Measurements from ENCODE around the gene SMPD3. TPM values are rescaled to one million over a fixed set of nuclear protein-coding genes. Genes with fewer than 3 reads are reported as not detected.

SMPD3 gene
- polyA plus RNA-seq, 2 of the 4 experiments (the other 2 are of a cell fraction) = 0.04 to 0.13 TPM

DNA sequence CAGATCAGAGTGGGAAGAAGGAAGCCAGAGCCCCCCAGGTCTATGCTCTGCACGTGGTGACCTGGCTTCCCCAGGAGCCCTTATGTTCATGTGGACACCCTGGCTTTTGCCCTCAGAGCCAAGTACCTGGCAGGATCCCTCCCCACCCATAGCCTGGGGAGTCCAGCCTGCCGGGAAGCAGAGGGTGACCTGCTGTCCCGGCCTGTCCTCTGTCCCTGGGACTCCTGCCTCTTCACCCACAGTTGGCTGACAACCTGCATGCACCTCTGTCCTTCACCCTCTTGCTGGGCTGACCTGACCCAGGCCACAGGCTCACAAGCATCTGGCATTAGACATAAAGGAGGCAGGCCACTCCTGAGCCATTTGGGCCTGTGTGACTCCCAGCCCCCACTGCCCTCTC, 60.2 kb downstream of the SMPD3 start:
- H3K4me2 ChIP-seq = no peak overlapping the region
- DNase-seq (ENCODE audit: low read depth in 1 of 2, low spot score in 1 of 2) = no peak
- no peak for FAIRE-seq

DNA sequence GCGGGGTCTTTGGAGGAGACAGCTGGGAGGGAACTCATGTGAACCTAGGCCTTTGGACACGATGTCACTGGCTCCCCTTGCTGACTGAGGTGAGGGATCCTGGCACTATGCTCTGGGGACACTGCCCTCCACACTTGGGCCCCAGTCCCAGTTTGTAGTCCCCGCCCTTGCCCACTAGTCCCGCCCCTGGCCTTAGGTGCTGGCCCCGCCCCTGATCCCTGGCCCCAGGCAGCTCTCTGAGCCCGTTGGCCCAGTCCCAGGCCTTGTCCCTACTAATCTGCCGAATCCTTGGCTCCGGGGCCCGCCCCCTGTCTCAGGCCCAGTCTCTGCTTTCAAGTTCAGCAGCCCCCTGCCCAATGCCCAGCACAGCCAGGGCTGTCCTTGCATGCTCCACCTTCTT, 61.0 kb downstream of the SMPD3 start:
- Histone ChIP-seq H3K4me2 (no peak overlapping the region), H3K9me3 (no peaks in the 10 kb centered on the region), H3K4me3 (no peak overlapping the region), H3K4me1 (no peaks in the 10 kb centered on the region), H3K27ac (no peak overlapping the region)
- TF ChIP-seq KDM1A (IDR thresholded peaks at IDR 0.05; ENCODE audit: low read depth) = no peak
- TF ChIP-seq ESRRA (IDR thresholded peaks at IDR 0.05; ENCODE audit: borderline replicate concordance, low read length) = no peak
- TF ChIP-seq RCOR1 (IDR thresholded peaks at IDR 0.05; ENCODE audit: low read depth, low read length) = no peak
- TF ChIP-seq, protein P1, sequence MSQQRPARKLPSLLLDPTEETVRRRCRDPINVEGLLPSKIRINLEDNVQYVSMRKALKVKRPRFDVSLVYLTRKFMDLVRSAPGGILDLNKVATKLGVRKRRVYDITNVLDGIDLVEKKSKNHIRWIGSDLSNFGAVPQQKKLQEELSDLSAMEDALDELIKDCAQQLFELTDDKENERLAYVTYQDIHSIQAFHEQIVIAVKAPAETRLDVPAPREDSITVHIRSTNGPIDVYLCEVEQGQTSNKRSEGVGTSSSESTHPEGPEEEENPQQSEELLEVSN (IDR thresholded peaks at IDR 0.05; ENCODE audit: borderline replicate concordance, low read depth) = no peak
- TF ChIP-seq, protein P2, sequence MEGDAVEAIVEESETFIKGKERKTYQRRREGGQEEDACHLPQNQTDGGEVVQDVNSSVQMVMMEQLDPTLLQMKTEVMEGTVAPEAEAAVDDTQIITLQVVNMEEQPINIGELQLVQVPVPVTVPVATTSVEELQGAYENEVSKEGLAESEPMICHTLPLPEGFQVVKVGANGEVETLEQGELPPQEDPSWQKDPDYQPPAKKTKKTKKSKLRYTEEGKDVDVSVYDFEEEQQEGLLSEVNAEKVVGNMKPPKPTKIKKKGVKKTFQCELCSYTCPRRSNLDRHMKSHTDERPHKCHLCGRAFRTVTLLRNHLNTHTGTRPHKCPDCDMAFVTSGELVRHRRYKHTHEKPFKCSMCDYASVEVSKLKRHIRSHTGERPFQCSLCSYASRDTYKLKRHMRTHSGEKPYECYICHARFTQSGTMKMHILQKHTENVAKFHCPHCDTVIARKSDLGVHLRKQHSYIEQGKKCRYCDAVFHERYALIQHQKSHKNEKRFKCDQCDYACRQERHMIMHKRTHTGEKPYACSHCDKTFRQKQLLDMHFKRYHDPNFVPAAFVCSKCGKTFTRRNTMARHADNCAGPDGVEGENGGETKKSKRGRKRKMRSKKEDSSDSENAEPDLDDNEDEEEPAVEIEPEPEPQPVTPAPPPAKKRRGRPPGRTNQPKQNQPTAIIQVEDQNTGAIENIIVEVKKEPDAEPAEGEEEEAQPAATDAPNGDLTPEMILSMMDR (IDR thresholded peaks at IDR 0.05) = no peak
- TF ChIP-seq, protein P3, sequence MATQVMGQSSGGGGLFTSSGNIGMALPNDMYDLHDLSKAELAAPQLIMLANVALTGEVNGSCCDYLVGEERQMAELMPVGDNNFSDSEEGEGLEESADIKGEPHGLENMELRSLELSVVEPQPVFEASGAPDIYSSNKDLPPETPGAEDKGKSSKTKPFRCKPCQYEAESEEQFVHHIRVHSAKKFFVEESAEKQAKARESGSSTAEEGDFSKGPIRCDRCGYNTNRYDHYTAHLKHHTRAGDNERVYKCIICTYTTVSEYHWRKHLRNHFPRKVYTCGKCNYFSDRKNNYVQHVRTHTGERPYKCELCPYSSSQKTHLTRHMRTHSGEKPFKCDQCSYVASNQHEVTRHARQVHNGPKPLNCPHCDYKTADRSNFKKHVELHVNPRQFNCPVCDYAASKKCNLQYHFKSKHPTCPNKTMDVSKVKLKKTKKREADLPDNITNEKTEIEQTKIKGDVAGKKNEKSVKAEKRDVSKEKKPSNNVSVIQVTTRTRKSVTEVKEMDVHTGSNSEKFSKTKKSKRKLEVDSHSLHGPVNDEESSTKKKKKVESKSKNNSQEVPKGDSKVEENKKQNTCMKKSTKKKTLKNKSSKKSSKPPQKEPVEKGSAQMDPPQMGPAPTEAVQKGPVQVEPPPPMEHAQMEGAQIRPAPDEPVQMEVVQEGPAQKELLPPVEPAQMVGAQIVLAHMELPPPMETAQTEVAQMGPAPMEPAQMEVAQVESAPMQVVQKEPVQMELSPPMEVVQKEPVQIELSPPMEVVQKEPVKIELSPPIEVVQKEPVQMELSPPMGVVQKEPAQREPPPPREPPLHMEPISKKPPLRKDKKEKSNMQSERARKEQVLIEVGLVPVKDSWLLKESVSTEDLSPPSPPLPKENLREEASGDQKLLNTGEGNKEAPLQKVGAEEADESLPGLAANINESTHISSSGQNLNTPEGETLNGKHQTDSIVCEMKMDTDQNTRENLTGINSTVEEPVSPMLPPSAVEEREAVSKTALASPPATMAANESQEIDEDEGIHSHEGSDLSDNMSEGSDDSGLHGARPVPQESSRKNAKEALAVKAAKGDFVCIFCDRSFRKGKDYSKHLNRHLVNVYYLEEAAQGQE (IDR thresholded peaks at IDR 0.05) = no peak
- TF ChIP-seq RAD21 (conservative IDR thresholded peaks at IDR 0.05 in 1 of 2, IDR thresholded peaks at IDR 0.05 in 1 of 2) = no peak
- no peak for TF ChIP-seq NR3C1 (IDR thresholded peaks at IDR 0.05)
- TF ChIP-seq, protein P4, sequence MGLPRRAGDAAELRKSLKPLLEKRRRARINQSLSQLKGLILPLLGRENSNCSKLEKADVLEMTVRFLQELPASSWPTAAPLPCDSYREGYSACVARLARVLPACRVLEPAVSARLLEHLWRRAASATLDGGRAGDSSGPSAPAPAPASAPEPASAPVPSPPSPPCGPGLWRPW (IDR thresholded peaks at IDR 0.05) = no peak
- no peak for TF ChIP-seq FOXS1 (CRISPR knock-in tag; IDR thresholded peaks at IDR 0.05)
- no peak for TF ChIP-seq EHF (CRISPR knock-in tag; IDR thresholded peaks at IDR 0.05)
- TF ChIP-seq RARB (CRISPR knock-in tag; IDR thresholded peaks at IDR 0.05) = no peak
- TF ChIP-seq CHD2 (IDR thresholded peaks at IDR 0.05; ENCODE audit: low read length, partially characterized antibody) = no peak
- no peak for TF ChIP-seq CHD4 (IDR thresholded peaks at IDR 0.05; ENCODE audit: borderline replicate concordance)
- TF ChIP-seq TP53 (CRISPR knock-in tag; IDR thresholded peaks at IDR 0.05) = no peak
- no peak for TF ChIP-seq MYC (IDR thresholded peaks at IDR 0.05; ENCODE audit: borderline replicate concordance, low read length)
- TF ChIP-seq HDAC2 (IDR thresholded peaks at IDR 0.05) = no peak
- no peak for TF ChIP-seq HOXB5 (CRISPR knock-in tag; IDR thresholded peaks at IDR 0.05)
- ChIA-PET POLR2A (no interaction called here), CTCF (interaction anchor here (0.6 to 3.0 kb wide), 4 partner anchors 9 to 59 kb away, joined by 3 to 11 read pairs (median 3); no protein-coding TSS in a partner anchor)
- FAIRE-seq (no peak), ATAC-seq (peak in 1 of 2 experiments; percentile 28; a peak in 2 of 6 replicates), DNase-seq (ENCODE audit: low read depth in 1 of 2, low spot score in 1 of 2) (no peak)
- WGBS (ENCODE audit: missing lambda C conversion rate) = 69% methylated on average over 6 of the region's 9 CpGs

More for the DNA sequence above, 60.2 kb downstream of the SMPD3 start:
- H3K27ac ChIP-seq = no peak overlapping the region
- TF ChIP-seq ZC3H11A (IDR thresholded peaks at IDR 0.05) (no peak), RFX5 (IDR thresholded peaks at IDR 0.05) (no peak), NFE2L2 (conservative IDR thresholded peaks at IDR 0.05; ENCODE audit: low read length) (no peak), KDM5A (IDR thresholded peaks at IDR 0.05) (no peak), FOSB (CRISPR knock-in tag; IDR thresholded peaks at IDR 0.05) (no peak), TFCP2L1 (CRISPR knock-in tag; IDR thresholded peaks at IDR 0.05) (no peak)
- H3K4me1 ChIP-seq = no peaks in the 10 kb centered on the region
- no peak for ATAC-seq
- WGBS (ENCODE audit: missing lambda C conversion rate) = 45% methylated on average over 3 of the region's 3 CpGs
- no peak overlapping the region for H3K4me3 ChIP-seq
- no peaks in the 10 kb centered on the region for H3K9me3 ChIP-seq
- CTCF ChIA-PET = interaction anchor here (0.7 kb wide), 1 partner anchor 11 kb away, joined by 3 read pairs; no protein-coding TSS in a partner anchor
- POLR2A ChIA-PET = no interaction called here
